Omental fat pad (tissue), 4 donors: ENCODE measurements around the gene TCP11L2. TPM values are rescaled to one million over a fixed set of nuclear protein-coding genes. Genes with fewer than 3 reads are reported as not detected.
A peak's percentile ranks its signal among the peaks of the same experiment; 100 is the strongest.

Experiments used
- ATAC-seq: fragments of 150-250 bp; one replicate; pipeline ENCODE4 v1.9.1; 2016; ENCODE audit warnings: mild to moderate bottlenecking, moderate library complexity; ENCODE audit not compliant: low FRiP score
- DNase-seq: peaks from one replicate; pipeline ENCODE4 v3.0.0-alpha.2; 2019; ENCODE audit warnings: low spot score
- total RNA-seq, 4 donors: library from RNA; depleted of rRNA; stranded (reverse); fragments of >200 nt; gene quantifications; one replicate each; pipeline ENCODE4 v1.1.0, GENCODE V29; 2016
- TF ChIP-seq, protein P1 (sequence below), 3 donors: fragments of 450-650 bp; IDR thresholded peaks; one replicate each; pipeline ENCODE4 v1.5.1; 2016 to 2017; ENCODE audit warnings: antibody characterized with exemption in 3 of 3, mild to moderate bottlenecking in 3 of 3, moderate library complexity in 2 of 3

TCP11L2 gene
- total RNA-seq, 4 donors from 2014 or later, result 14.3 to 54.1 (median 23.9) TPM

DNA sequence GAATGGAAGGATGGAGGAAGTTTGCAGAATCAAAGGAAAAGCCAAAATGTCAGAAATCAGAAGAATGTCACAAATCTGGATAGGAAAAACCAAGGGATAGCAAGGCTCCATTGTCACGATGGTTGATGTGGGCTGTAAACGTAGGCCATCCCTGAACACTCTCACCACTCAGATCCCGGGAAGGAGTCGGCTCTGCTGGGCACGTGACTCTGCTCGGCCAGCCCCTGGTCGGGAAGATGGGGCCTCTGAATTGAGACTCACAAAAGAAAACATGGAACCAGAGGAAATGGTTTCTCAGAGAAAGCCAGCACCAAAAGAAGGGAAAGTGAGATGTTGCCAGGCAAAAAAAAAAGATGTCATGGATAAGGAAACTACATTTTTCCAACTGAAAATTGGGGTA is 26.2 kb downstream of the TCP11L2 start:
- TF ChIP-seq, protein P1, sequence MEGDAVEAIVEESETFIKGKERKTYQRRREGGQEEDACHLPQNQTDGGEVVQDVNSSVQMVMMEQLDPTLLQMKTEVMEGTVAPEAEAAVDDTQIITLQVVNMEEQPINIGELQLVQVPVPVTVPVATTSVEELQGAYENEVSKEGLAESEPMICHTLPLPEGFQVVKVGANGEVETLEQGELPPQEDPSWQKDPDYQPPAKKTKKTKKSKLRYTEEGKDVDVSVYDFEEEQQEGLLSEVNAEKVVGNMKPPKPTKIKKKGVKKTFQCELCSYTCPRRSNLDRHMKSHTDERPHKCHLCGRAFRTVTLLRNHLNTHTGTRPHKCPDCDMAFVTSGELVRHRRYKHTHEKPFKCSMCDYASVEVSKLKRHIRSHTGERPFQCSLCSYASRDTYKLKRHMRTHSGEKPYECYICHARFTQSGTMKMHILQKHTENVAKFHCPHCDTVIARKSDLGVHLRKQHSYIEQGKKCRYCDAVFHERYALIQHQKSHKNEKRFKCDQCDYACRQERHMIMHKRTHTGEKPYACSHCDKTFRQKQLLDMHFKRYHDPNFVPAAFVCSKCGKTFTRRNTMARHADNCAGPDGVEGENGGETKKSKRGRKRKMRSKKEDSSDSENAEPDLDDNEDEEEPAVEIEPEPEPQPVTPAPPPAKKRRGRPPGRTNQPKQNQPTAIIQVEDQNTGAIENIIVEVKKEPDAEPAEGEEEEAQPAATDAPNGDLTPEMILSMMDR (IDR thresholded peaks at IDR 0.05), result no peak

DNA sequence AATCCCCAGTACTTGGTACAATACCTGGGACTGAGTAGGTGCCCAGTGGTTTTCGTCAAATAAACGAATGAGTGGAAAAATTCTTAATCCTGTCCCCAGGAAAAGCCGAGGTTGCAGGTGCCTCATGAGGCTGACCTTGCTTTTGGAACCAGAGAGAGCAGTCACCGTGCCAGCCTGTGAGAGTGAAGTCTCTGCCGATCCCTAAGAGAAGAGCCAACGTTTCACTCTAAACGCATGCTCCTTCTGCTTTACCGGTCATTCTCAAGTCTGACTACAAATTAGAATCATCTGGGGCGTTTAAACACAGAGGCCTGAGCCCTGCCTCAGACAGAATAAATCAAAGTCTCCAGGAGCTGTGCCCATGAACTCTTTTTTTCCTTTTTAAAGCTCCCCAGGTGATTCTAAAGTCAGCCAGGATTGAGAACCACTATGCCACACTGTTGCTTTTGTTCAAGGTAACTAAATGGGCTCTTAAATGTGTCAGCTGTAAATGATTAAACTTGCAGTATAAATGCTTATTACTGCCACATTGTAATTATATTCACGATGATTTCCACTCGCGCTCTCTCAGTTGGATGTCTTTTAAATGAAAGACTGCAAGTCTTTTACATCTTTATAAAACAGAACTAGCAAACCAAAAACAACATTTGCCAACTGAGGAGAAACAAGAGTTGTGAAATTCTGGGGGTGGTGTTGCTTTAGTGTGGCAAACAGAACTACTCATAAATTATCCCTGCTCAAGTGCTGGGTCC is 26.9 kb downstream of the TCP11L2 start:
- ATAC-seq (peak; percentile 60), DNase-seq (no peak)

More for the DNA sequence above, 26.2 kb downstream of the TCP11L2 start:
- DNase-seq, result no peak
- ATAC-seq, result no peak

DNA sequence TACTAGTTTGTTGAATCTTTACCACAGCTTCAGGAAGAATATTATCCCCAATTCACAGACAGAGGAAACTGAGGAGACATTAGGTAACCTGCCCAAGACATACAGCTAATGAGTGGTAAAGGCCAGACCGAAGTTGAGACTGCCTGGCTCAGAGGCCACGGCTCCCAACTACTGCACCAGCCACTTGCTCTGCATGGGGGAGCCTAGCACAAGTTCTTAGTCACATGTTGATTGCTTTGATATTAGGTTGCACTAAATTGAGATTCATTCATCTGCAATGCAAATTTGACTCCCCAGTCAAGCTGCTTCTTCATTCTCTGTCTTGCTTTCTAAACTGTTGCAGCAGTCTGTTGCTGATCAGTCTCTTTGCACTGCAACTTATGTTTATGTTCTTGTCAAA is 29.1 kb downstream of the TCP11L2 start:
- ATAC-seq (no peak), DNase-seq (no peak)
- TF ChIP-seq, protein P1 (IDR thresholded peaks at IDR 0.05), result no peak

More for the DNA sequence above, 26.9 kb downstream of the TCP11L2 start:
- TF ChIP-seq, protein P1 (IDR thresholded peaks at IDR 0.05), result no peak

DNA sequence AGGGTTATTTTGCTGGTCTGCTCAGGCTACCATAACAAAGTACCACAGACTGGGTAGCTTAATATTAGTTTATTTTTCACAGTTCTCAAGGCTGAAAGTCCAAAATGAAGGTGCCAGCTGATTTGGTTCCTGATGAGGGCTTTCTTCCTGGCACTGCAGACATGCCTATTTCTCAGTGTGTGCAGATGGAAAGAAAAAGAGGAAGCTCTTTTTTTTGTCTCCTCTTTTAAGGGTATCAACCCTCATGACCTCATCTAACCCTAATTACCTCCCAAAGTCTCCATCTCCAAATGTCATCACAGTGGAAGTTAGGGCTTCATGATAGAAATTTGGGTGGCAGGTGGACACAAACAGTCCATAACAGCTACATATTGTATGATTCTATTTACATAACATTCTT is 30.0 kb downstream of the TCP11L2 start:
- TF ChIP-seq, protein P1 (IDR thresholded peaks at IDR 0.05), result no peak
- DNase-seq, result no peak
- ATAC-seq, result no peak

DNA sequence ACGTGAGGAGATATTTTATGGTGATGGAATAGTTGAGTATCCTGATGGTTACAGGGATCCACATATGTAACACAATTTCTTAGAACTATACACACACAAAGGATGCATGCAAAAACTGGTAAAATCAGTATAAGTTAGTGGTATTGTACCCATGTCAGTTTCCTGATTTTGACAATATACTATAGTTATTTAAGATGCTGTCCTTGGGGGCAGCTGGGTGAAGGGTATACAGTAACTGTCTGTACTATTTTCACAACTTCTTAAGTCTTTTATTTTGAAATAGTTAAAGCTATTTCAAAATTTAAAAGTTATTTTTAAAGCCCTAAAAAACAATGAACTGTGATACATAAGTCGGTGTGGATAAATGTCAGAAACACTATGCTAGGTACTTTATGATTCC is 30.5 kb downstream of the TCP11L2 start:
- TF ChIP-seq, protein P1 (IDR thresholded peaks at IDR 0.05), result no peak
- DNase-seq (no peak), ATAC-seq (no peak)

DNA sequence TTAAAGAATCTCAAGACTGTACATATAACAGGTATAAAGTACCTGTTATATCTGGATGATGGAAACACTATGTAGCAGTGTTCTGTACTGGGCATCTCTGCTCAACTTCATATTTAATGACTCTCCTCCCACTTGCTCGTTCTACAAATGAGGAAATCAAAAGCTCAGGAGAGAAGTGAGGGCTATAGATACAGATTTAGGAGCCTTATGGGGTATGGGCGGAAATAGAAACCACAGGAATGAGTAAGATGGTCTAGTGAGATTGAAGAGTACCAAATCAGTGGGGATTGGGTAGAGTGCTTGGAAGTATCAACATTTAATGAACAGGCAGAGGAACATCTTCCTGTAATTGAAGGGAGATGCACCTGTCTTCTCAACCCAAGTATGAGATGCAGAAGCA is 31.2 kb downstream of the TCP11L2 start:
- ATAC-seq, result no peak
- DNase-seq, result no peak
- TF ChIP-seq, protein P1 (IDR thresholded peaks at IDR 0.05), result no peak
